ENCODE results near the gene AMDHD2.
"Not testable (repeated sequence)": the region's sequence is repeated elsewhere in the genome, so short reads cannot be mapped to it uniquely, and the experiment has no call there.

The AMDHD2 gene

GRCh38 chr16:2580143-2580542, 60.0 kb downstream of the AMDHD2 start:
- not testable (repeated sequence) for DNase-seq (ENCODE audit: low read depth)

- not testable (repeated sequence) for DNase-seq (ENCODE audit: low read depth)
Measured at GRCh38 chr16:2580818-2581217, 60.6 kb downstream of the AMDHD2 start.

Measured in stimulated activated CD8-positive, alpha-beta memory T cell treated with anti-CD3 and anti-CD28 coated beads, Interleukin-12 subunit alpha, Interleukin-12 subunit beta, amount 100 ng/mL, for 1 hour (primary cell).